NCI-H1092 treated with DMSO at 0.1 percent for 48 hours (cell line): ENCODE data around the gene TNK1.

Experiments
- DNase-seq: peaks from one replicate; lab custom pipeline; 2025; lab: John Stamatoyannopoulos, UW

The TNK1 gene

GRCh38 chr17:7435676-7436555 lies 55.0 kb downstream of the TNK1 start:
- DNase-seq: no peak

GRCh38 chr17:7436556-7437368 lies 55.9 kb downstream of the TNK1 start:
- DNase-seq: peak; percentile 66

DNA sequence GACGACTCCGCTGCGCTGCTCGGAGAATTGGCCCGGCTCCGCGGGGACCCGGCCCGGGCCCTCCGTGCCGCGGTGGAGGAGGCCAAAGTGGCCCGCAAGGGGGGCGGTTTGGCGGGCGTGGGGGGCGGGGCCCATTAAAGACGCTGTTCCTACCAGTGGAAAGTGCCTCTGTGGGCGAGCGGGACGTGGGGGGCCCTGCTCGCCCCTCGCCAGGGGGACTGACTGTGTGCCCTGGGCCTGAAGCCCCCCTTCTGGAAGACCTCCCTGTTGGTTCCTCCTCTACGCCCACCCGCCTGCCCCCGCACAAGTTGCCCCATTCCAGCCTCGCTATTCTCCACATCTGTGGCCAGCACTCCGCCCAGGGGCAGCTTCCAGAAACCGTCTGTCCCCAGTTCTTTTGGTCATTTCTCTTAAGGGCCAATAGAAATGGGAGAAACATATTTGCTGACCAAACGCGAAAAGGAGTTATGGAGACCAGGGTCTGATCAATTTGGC lies 56.5 kb downstream of the TNK1 start:
- no peak for DNase-seq

GRCh38 chr17:7437950-7438614 lies 57.2 kb downstream of the TNK1 start:
- DNase-seq: peak; percentile 10

GRCh38 chr17:7438656-7439460 lies 58.0 kb downstream of the TNK1 start:
- DNase-seq: no peak
